Vagina (tissue), 2 donors: Measurements from ENCODE around the gene PCDHGA9.
"Not testable (repeated sequence)": the region's sequence is repeated elsewhere in the genome, so short reads cannot be mapped to it uniquely, and the experiment has no call there.

ENCODE experiments used
- CTCF ChIP-seq, 3 experiments: fragments of 450-650 bp in 2 of 3; fragments of 200-600 bp in 1 of 3; sonication (generic) in 1 of 3; IDR thresholded peaks; one replicate each; pipeline ENCODE4 v1.5.1; 2017 to 2019; ENCODE audit warnings: antibody characterized with exemption in 3 of 3, mild to moderate bottlenecking in 2 of 3, moderate library complexity in 2 of 3
- POLR2AphosphoS5 ChIP-seq, 2 donors: sonication (generic); formaldehyde crosslinking; IDR thresholded peaks; one replicate each; pipeline ENCODE4 v1.9.0; 2017; ENCODE audit warnings: antibody characterized with exemption in 2 of 2, mild to moderate bottlenecking in 2 of 2, low read depth in 1 of 2; ENCODE audit not compliant: insufficient read depth in 1 of 2

GRCh38 chr5:141414548-141415274, 12.1 kb downstream of the PCDHGA9 start:
- not testable (repeated sequence) for TF ChIP-seq CTCF (IDR thresholded peaks at IDR 0.05); POLR2AphosphoS5 (IDR thresholded peaks at IDR 0.05; ENCODE audit: insufficient read depth in 1 of 2, low read depth in 1 of 2)
